Neutrophil (primary cell): ENCODE measurements around the gene BIK.

ENCODE experiments used
- H3K27ac ChIP-seq: fragments of 200-600 bp; sonication (generic); 2 replicates; pipeline ENCODE4 v1.5.1; 2016; ENCODE audit warnings: mild to moderate bottlenecking, moderate library complexity
- H3K27me3 ChIP-seq: fragments of 200-600 bp; sonication (generic); 2 replicates; pipeline ENCODE4 v1.6.0; 2016; ENCODE audit warnings: mild to moderate bottlenecking
- H3K36me3 ChIP-seq: fragments of 200-600 bp; sonication (generic); 2 replicates; pipeline ENCODE4 v1.5.1; 2017
- H3K4me1 ChIP-seq, 2 experiments: fragments of 200-600 bp in 1 of 2; sonication (generic) in 1 of 2; 1 replicate in 1 of 2; 2 replicates in 1 of 2; pipeline versions ENCODE4 v1.5.1 to v1.6.1; 2013 to 2016; ENCODE audit warnings: low read depth in 1 of 2, low read length in 1 of 2, mild to moderate bottlenecking in 1 of 2, moderate library complexity in 1 of 2; ENCODE audit not compliant: control insufficient read depth in 1 of 2, insufficient read depth in 1 of 2
- H3K4me3 ChIP-seq, 2 experiments: fragments of 200-600 bp in 1 of 2; sonication (generic) in 1 of 2; 1 replicate in 1 of 2; 2 replicates in 1 of 2; pipeline ENCODE4 v1.5.1; 2013 to 2016; ENCODE audit warnings: low read depth in 1 of 2, low read length in 1 of 2, mild to moderate bottlenecking in 1 of 2, moderate library complexity in 1 of 2
- H3K9me3 ChIP-seq: fragments of 200-600 bp; sonication (generic); 2 replicates; pipeline ENCODE4 v1.5.1; 2016
- CTCF ChIP-seq: fragments of 200-600 bp; sonication (generic); IDR thresholded peaks from 2 replicates; pipeline ENCODE4 v1.5.1; 2016; ENCODE audit warnings: antibody characterized with exemption

Gene BIK

DNA sequence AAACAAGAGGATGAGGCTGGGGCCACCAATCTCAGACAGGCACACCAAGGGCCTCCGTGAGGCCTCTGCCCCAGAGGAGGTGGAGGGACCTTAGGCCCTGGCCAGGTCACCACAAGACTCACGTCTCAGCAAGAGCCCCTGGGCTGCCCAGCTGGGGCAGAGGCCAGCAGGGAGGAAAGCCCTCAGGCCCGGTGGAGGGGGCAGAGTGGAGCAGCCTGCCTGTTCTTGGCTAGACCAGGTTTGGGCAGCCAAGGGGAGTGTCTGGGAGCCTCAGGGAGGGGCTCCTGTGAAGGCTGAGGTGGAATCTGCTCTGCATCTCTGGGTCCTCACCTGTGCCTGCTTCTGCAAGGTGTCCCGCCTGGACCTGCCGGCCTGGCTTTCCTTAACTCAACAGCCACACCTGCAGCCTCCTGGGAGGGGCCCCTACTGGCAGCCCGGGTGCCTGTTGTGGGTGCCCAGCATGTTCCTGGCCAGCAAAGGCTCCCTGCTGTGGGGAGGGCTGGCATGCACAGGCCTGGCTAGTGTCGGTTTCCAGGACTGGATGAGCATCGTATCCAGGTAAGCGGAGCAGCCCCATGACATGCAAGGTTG is 64.5 kb downstream of the BIK start:
- Histone ChIP-seq H3K27me3 (no peaks in the 10 kb centered on the region), H3K36me3 (peaks cover 92% of the 10 kb centered on the region), H3K4me3 (no peak overlapping the region)

GRCh38 chr22:43176090-43176489 is 65.5 kb downstream of the BIK start:
- no peaks in the 10 kb centered on the region for H3K9me3 ChIP-seq
- peaks cover 5 to 9% of the 10 kb centered on the region in 2 experiments for H3K4me1 ChIP-seq
- H3K27ac ChIP-seq, result no peak overlapping the region
- no peaks in the 10 kb centered on the region for H3K27me3 ChIP-seq
- peaks cover 92% of the 10 kb centered on the region for H3K36me3 ChIP-seq
- no peak for TF ChIP-seq CTCF
- H3K4me3 ChIP-seq, result no peak overlapping the region

More for the DNA sequence above, 64.5 kb downstream of the BIK start:
- no peak overlapping the region for H3K27ac ChIP-seq
- H3K9me3 ChIP-seq, result no peaks in the 10 kb centered on the region
- TF ChIP-seq CTCF, result no peak
- peaks cover 10 to 18% of the 10 kb centered on the region in 2 experiments for H3K4me1 ChIP-seq

GRCh38 chr22:43177479-43177878 is 66.9 kb downstream of the BIK start:
- Histone ChIP-seq H3K4me3 (no peak overlapping the region), H3K9me3 (no peaks in the 10 kb centered on the region), H3K4me1 (no peaks in the 10 kb centered on the region), H3K36me3 (peaks cover 92% of the 10 kb centered on the region), H3K27ac (no peak overlapping the region), H3K27me3 (no peaks in the 10 kb centered on the region)
- no peak for TF ChIP-seq CTCF
